NCI-H345 treated with DMSO at 0.1 percent for 48 hours (cell line): Measurements from ENCODE around the gene GTF2H1.
"Not testable (repeated sequence)": the region's sequence is repeated elsewhere in the genome, so short reads cannot be mapped to it uniquely, and the experiment has no call there.

Experiments
- DNase-seq: peaks from one replicate; lab custom pipeline; 2025; ENCODE audit not compliant: unreplicated experiment; lab: John Stamatoyannopoulos, UW

The GTF2H1 gene

GRCh38 chr11:18317551-18317950 is 4.8 kb upstream of the GTF2H1 start:
- no peak for DNase-seq

- no peak for DNase-seq
These were observed 2.5 kb upstream of the GTF2H1 start for GRCh38 chr11:18319914-18320313.

GRCh38 chr11:18320617-18321016 is 1.8 kb upstream of the GTF2H1 start:
- DNase-seq = no peak

GRCh38 chr11:18321578-18321968 is 794 bp upstream of the GTF2H1 start:
- DNase-seq = no peak

- DNase-seq = no peak
These were observed 627 bp downstream of the GTF2H1 start for GRCh38 chr11:18322818-18323570.

GRCh38 chr11:18323881-18324280 is 1.5 kb downstream of the GTF2H1 start:
- not testable (repeated sequence) for DNase-seq

GRCh38 chr11:18324381-18324780 is 2.0 kb downstream of the GTF2H1 start:
- no peak for DNase-seq

GRCh38 chr11:18329196-18329870 is 7.0 kb downstream of the GTF2H1 start:
- DNase-seq = no peak

- no peak for DNase-seq
These were observed 8.6 kb downstream of the GTF2H1 start for GRCh38 chr11:18330921-18331320.

- no peak for DNase-seq
These were observed 9.9 kb downstream of the GTF2H1 start for GRCh38 chr11:18332302-18332701.

GRCh38 chr11:18332891-18333290 is 10.5 kb downstream of the GTF2H1 start:
- no peak for DNase-seq

GRCh38 chr11:18347471-18348125 is 25.2 kb downstream of the GTF2H1 start:
- DNase-seq = no peak

- DNase-seq = no peak
These were observed 30.2 kb downstream of the GTF2H1 start for GRCh38 chr11:18352581-18352980.

GRCh38 chr11:18358646-18359045 is 36.3 kb downstream of the GTF2H1 start:
- DNase-seq = no peak

- no peak for DNase-seq
These were observed 38.8 kb downstream of the GTF2H1 start for GRCh38 chr11:18361154-18361553.

GRCh38 chr11:18364495-18365073 is 42.2 kb downstream of the GTF2H1 start:
- no peak for DNase-seq

GRCh38 chr11:18365741-18366140 is 43.4 kb downstream of the GTF2H1 start:
- DNase-seq = no peak

GRCh38 chr11:18366286-18366685 is 43.9 kb downstream of the GTF2H1 start:
- no peak for DNase-seq

GRCh38 chr11:18367431-18367830 is 45.1 kb downstream of the GTF2H1 start:
- no peak for DNase-seq

- DNase-seq = no peak
These were observed 45.9 kb downstream of the GTF2H1 start for GRCh38 chr11:18368221-18368620.

GRCh38 chr11:18369398-18369797 is 47.0 kb downstream of the GTF2H1 start:
- DNase-seq = no peak

- no peak for DNase-seq
These were observed 48.9 kb downstream of the GTF2H1 start for GRCh38 chr11:18371279-18371678.
